Measurements from ENCODE around the gene TEP1.

DNA sequence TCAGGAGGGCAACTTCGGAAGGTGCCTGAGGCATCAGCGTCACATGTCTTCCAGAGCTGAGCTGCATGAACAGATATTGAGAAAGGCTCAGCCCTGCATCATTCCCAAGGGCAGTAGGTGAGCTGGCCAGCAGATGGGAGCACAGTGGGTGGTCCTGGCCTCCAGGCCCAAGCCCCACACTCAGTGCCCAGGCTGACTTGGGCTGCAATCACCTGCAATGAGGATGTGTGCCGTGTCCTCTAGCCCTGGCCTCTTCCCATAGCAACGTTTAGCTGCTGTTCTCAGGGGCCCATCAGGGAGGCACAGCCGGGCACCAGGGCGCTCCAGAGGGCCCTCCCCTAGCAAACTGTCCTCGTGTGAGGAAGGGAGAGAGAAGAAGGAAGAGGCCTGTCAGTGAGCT, 32.0 kb downstream of the TEP1 start:
- TF ChIP-seq, protein P1, sequence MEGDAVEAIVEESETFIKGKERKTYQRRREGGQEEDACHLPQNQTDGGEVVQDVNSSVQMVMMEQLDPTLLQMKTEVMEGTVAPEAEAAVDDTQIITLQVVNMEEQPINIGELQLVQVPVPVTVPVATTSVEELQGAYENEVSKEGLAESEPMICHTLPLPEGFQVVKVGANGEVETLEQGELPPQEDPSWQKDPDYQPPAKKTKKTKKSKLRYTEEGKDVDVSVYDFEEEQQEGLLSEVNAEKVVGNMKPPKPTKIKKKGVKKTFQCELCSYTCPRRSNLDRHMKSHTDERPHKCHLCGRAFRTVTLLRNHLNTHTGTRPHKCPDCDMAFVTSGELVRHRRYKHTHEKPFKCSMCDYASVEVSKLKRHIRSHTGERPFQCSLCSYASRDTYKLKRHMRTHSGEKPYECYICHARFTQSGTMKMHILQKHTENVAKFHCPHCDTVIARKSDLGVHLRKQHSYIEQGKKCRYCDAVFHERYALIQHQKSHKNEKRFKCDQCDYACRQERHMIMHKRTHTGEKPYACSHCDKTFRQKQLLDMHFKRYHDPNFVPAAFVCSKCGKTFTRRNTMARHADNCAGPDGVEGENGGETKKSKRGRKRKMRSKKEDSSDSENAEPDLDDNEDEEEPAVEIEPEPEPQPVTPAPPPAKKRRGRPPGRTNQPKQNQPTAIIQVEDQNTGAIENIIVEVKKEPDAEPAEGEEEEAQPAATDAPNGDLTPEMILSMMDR (IDR thresholded peaks at IDR 0.05; ENCODE audit: insufficient read depth, low read length, poor library complexity, severe bottlenecking) = no peak
- TF ChIP-seq EZH2phosphoT487 (conservative IDR thresholded peaks at IDR 0.05; ENCODE audit: low read length) = no peak

Measured in SU-DHL-6 (cell line).